SK-N-DZ (cell line): ENCODE measurements around the gene STK38L.

Source experiments
- DNase-seq: peaks from one replicate; pipeline ENCODE4 v3.0.0-alpha.2; 2015; ENCODE audit warnings: low spot score

Gene STK38L

DNA sequence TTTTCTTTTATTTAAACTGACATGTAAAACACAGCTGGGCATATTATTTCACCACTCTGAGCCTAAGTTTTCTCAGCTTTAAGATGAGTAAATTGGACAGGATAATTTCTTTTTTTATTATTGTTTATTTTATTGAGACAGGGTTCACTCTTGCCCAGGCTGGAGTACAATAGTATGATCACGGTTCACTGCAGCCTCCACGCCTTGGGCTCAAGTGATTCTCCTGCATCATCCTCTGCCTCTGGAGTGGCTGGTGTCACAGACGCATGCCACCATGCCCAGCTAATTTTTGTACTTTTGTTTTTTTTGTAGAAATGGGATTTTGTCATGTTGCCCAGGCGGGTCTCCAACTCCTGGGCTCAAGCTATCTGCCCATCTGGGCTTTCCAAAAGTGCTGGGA, 101.3 kb downstream of the STK38L start:
- DNase-seq: no peak

DNA sequence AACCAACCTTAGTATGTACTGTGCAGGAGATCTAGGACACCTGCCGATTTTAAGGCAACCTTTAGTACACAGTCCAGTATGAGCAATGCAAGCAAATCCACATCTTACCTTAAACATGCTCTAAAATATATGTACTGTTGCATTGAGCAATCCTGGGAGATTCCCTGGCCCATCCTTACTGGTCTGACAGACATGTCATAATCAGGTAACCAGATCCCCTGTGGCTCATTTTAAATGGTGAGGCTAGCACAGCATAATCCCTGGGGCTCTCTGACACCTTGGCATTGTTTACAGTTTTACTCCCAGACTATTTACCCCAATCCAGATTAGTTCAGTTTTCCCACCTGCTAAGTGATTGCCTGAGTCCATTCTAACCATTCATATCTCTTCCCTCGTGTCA, 103.7 kb downstream of the STK38L start:
- DNase-seq: no peak

DNA sequence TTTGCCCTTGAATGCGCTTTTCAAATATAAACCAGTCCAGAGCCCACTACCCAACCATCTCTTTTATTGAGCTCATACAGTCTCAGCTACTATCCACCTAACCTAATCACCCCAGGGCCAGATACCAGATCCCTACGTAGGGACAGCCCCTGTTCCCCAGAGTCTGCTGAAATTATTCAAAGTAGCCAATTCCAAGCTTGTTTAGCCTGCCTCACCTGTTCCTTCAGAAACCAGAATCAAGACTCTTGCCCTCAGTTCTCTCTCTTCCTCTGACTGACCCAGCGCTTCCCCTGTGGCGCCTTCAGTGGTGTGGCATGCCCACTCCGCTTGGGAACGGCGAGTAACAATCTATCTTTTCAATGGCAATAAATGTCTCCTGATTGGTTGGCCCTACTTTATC, 107.4 kb downstream of the STK38L start:
- DNase-seq: no peak

DNA sequence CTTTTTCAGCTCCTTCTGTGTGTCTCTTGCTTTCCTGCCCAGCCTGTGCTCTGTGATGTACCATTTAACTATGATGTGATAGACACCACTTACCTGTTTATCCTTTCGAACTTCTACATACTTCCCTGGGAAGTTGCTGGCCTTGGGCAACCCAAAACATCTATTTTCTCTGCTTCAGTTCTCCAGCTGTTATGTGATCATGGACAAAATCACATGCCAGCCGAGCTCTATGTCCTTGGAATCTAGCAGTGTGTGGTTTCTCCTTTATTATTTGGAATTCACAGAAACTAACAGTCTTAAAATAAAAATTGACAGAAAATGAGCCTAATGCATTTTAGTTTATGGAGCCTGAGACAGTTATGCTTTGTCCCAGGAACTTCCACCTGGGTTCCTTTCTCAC, 111.4 kb downstream of the STK38L start:
- DNase-seq: no peak

DNA sequence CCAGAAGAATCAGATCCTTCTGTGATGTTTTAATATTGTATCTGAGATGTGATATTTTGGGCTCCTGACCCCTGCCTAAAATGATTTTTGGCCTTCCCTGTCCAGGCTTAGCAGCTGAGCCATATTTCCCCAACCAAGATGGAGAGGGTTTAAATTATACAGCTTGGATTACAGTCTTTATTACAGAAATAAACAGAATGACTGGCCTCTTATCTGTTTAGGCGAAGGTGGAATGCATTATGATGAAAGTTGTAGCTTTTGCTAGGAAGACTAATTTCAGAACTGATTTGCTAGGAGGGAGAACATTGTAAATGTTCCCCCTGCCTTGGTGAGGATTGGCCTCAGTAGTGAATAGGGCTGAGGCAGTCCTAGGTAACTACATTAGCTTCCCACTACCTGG, 111.9 kb downstream of the STK38L start:
- no peak for DNase-seq

DNA sequence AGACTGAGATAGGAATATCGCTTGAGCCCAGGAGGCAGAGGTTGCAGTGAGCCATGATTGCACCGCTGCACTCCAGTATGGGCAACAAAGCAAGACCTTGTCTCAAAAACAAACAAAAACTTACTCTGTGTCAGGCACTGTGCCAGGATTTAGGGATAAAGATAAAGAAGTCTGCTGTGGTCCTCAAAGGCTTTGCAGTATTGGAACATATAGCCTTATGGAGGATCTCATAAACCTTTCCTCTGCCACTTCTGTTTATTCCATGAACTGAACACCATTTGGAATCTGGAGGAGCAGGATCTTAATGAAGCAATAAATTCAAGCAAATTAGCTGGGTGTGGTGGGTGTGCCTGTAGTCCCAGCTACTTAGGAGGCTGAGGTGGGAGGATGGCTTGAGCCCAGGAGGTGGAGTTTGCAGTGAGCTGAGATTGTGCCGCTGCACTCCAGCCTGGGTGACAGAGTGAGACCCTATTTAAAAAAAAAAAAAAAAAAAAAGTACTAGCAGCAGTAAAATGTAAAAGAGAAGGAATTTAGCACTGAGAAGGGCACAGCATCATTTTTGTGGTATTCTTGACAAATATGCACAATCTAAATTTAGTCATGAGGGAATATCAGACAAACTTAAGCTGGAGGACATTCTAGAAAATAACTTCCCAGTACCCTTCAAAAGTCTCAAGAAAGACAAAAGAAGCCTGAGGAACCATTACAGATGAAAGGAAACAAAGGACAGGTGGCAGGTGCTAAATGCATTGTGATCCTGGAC, 115.7 kb downstream of the STK38L start:
- DNase-seq: no peak

DNA sequence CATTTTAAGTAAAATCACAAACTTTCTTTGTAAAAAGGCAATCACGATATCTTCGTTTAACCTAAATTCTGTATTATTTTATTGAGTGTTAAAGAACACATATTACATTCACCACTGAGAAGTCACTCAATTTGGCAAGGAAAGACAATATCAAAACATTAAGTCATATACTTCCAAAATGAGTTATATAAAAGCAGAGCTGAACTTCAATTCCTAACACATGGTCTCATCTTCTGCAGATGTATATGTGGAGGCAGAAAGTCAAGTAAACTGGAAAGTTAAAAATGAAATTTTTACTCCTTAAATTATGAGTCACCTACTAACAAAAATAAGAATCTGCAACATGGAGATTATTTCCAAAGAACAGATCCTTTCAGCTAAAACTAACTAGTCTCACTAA, 117.3 kb downstream of the STK38L start:
- DNase-seq: no peak

DNA sequence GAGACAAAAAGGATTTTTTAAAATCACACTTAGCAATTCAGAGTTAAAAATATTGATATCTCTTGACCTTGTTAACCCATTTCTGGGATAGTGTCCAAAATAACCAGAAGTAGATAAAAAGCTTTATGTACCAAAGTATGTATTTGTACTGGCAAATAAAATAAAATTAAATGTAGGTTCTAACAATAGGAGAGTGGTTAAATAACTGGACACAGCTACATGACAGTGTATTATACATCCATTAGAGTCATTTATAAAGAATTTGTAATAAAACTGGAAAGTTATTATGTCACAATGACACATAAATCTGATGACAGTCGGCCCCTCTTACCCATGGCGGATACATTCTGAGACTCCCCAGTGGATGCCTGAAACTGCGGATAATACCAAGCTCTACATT, 122.5 kb downstream of the STK38L start:
- DNase-seq: no peak

DNA sequence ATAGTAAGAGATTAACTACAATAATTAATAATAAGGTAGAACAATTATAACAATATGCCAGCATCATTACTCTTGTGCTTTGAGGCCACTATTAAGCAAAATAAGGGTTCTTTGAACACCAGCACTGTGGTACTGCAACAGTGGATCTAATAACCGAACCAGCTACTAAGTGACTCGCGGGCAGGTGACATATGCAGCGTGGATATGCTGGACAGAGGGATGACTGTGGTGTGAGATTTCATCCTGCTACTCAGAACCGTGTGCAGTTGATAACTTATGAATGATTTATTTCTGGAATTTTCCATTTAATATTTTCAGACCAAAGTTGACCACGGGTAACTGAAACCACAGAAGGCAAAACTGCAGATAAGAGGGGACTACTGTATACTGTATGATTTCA, 123.0 kb downstream of the STK38L start:
- DNase-seq: no peak
